GM12872 (cell line): ENCODE results near the gene ZCCHC10.

ENCODE experiments used
- CTCF ChIP-seq: IDR thresholded peaks from 3 replicates; pipeline ENCODE4 v1.5.1; 2011; ENCODE audit warnings: low read depth, mild to moderate bottlenecking, low read length, moderate library complexity; ENCODE audit not compliant: insufficient read depth

ZCCHC10 gene

GRCh38 chr5:133015466-133015865 is 10.9 kb downstream of the ZCCHC10 start:
- TF ChIP-seq CTCF = no peak

DNA sequence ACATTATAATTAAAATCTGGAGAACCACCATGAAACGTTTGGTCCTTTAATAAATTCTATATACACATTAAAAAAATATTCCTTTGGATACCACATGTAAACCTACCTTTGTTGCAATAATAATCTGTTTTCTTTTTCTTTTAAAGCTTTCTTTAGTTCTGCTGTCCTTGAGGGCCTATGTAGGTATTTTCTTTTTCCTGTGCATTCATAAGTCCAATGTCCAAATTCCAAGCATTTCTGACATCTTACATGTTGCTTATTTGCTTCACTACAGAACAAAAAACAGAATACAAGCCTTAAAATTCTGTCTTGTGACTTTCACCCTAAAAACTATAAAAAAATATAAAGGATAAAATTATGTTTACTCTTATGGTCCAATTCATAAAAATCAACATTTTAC is 19.7 kb downstream of the ZCCHC10 start:
- no peak for TF ChIP-seq CTCF

DNA sequence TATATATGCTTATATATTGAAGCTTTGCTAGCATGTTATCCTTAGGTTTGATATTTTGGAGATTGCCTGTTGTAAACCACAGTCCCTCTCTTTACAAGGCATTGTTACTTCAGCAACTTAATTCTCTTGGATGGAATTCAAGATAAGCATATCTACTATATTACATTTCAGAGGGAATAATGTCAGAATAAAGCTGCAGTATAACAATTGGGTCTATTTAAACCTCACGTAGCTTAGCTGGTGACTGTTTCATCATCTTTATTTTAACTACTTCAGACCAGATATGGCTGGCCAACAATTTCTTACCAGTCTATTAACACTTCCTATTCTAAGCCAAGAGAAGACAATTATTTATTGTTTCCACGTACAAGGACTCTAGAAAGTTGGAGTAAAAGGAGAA is 27.1 kb downstream of the ZCCHC10 start:
- no peak for TF ChIP-seq CTCF

DNA sequence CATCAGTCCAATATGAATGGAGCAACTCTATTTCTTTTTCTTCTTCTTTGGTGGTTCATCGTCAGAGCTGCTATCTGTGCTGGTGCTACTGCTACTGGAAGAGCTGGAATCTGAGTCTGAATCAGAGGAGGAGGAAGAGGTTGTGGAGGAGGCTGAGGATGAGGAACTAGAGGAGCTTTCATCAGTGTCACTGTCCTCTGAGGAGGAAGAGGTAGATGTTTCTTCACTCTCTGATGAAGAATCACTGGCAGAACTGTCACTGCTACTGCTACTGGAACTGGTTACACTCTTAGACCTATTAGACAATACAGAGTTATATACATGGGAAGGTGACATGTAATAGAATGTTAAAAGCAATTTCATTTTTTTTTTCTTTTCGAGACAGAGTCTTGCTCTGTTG is 27.8 kb downstream of the ZCCHC10 start:
- TF ChIP-seq CTCF = no peak

GRCh38 chr5:132996307-132996706 is 30.0 kb downstream of the ZCCHC10 start:
- no peak for TF ChIP-seq CTCF

DNA sequence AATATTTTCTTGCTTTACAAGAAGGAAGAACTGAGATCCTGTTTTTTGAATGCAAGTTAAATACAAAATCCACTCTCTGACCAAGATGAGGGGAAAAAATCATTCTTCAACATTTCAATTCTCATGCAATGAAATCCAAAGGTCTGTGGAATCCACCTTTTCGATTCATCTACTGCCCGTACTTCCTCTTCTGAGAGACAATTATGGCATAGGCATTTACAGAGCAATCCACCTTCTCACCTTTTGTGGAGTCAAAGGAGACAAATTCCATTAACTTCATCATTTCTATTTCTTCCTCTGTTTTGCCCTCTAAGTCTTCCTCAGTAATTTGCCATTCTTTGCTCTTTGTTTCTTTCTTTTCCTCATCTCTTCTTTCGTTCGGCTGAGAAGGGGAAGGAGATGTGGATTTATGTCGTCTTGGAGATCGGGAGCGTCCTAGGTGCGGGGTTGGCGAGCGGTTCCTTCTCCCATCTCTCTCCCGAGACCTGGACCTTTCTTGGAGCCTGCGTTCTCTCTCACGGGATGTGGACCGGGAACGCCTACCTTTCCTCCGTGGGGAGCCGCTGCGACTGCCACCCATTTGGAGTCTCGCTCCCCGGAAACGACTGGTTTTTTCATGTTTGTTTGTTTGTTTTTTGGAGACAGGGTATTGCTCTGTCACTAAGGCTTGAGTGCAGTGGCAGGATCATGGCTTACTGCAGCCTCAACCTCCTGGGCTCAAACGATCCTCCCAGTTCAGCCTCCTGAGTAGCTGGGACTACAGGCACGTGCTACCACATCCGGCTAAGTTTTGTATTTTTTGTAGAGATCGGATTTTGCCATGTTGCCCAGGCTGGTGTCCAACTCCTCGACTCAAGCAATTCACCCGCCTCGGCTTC is 38.6 kb downstream of the ZCCHC10 start:
- no peak for TF ChIP-seq CTCF

- no peak for TF ChIP-seq CTCF
Measured at GRCh38 chr5:132981288-132981687, 45.1 kb downstream of the ZCCHC10 start.
